ENCODE data around the gene SNRNP40. TPM values are rescaled to one million over a fixed set of nuclear protein-coding genes. Genes with fewer than 3 reads are reported as not detected.

SNRNP40 gene
- total and polyA plus RNA-seq, 2 donors (not counting 1 experiment from before 2014, with no cell fraction given) = 31.7 to 65.6 TPM

GRCh38 chr1:31228986-31229385 lies 67.6 kb downstream of the SNRNP40 start:
- H3K79me2 ChIP-seq (ENCODE audit: control insufficient read depth, insufficient read depth, low read length) = no peaks in the 10 kb centered on the region
- no peak overlapping the region for H3K4me3 Mint-ChIP-seq
- H3K4me1 Mint-ChIP-seq = no peaks in the 10 kb centered on the region
- no peaks in the 10 kb centered on the region for H4K20me1 ChIP-seq (ENCODE audit: control insufficient read depth, insufficient read depth, low read length, poor library complexity, severe bottlenecking)
- DNase-seq (no peak), ATAC-seq (ENCODE audit: low read depth) (no peak)
- peaks cover 3% of the 10 kb centered on the region for H3K27me3 Mint-ChIP-seq
- ChIA-PET POLR2A (no interaction called here), CTCF (no interaction called here)
- H3K27ac ChIP-seq (ENCODE audit: low read length in 2 of 2) = no peak overlapping the region
- no peaks in the 10 kb centered on the region for H3K9me3 ChIP-seq (ENCODE audit: control extremely low read depth in 1 of 3, control insufficient read depth in 2 of 3, insufficient read depth in 1 of 3, low read length in 2 of 3)
- no peak overlapping the region for H3K4me3 ChIP-seq (ENCODE audit: control extremely low read depth in 1 of 5, extremely low read depth in 1 of 5, insufficient read depth in 1 of 5, low read depth in 2 of 5, low read length in 4 of 5)
- H2AFZ ChIP-seq (ENCODE audit: insufficient read depth, low read depth, low read length, poor library complexity, severe bottlenecking) = no peak overlapping the region
- no peak overlapping the region for H3K9ac ChIP-seq (ENCODE audit: low read length)
- H3K36me3 ChIP-seq (replicated peaks in 1 of 2; ENCODE audit: control extremely low read depth in 1 of 2, control insufficient read depth in 1 of 2, extremely low read depth in 1 of 2, insufficient read depth in 2 of 2, low read length in 1 of 2) = no peaks in the 10 kb centered on the region
- TF ChIP-seq EZH2 (IDR thresholded peaks at IDR 0.05; ENCODE audit: borderline replicate concordance, insufficient read depth, low read depth, low read length, poor library complexity, severe bottlenecking) (no peak), CTCF (IDR thresholded peaks at IDR 0.05) (no peak)
- H3K27me3 ChIP-seq (replicated peaks in 1 of 4; ENCODE audit: control extremely low read depth in 1 of 4, control insufficient read depth in 3 of 4, insufficient read depth in 4 of 4, low read length in 3 of 4) = no peaks in the 10 kb centered on the region
- no peaks in the 10 kb centered on the region for H3K4me1 ChIP-seq (ENCODE audit: control insufficient read depth in 2 of 2, insufficient read depth in 2 of 2, low read length in 2 of 2)
- no peaks in the 10 kb centered on the region for H3K9me3 Mint-ChIP-seq (ENCODE audit: insufficient read depth)
- no peak overlapping the region for H3K4me2 ChIP-seq (replicated peaks; ENCODE audit: low read depth, low read length, poor library complexity, severe bottlenecking)
- no peak overlapping the region for H3K27ac Mint-ChIP-seq
- intact Hi-C loops (cut with micrococcal nuclease) = no loop called here

DNA sequence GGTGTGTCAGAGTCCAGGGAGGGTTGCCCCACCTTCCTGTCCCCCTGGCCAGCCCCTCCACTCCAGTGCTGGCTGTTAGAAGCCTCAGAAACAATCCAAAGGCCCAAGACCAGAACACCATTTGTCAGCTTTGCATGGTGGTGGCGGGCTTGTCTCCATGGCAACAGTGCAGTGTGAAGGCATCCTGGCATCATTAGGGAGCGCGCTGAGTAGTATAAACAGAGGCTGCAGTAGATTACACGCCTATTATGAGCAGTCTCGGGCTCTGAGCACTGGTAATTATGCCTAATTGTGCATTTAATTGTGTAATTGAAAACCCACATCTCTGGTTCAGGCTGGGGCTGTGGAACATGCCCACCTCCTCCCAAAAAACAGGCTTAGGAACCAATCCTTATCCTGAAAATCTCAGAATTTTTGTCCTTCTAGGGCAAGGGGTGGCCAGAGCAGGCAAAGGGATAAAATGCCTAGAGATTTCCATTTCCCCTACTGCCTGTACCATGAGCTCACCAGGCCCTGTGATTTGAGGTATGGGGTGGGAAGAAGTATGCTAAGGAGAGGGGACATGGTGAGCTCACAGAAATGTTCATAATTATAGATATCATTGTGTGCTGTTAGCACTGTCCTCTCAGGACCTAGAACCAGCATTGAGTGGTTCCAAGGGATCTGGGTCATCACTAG lies 68.6 kb downstream of the SNRNP40 start:
- H2AFZ ChIP-seq (ENCODE audit: insufficient read depth, low read depth, low read length, poor library complexity, severe bottlenecking) = no peak overlapping the region
- no peaks in the 10 kb centered on the region for H3K79me2 ChIP-seq (ENCODE audit: control insufficient read depth, insufficient read depth, low read length)
- no peak overlapping the region for H3K4me3 ChIP-seq (ENCODE audit: control extremely low read depth in 1 of 5, extremely low read depth in 1 of 5, insufficient read depth in 1 of 5, low read depth in 2 of 5, low read length in 4 of 5)
- TF ChIP-seq CTCF (IDR thresholded peaks at IDR 0.05) (no peak), EZH2 (IDR thresholded peaks at IDR 0.05; ENCODE audit: borderline replicate concordance, insufficient read depth, low read depth, low read length, poor library complexity, severe bottlenecking) (no peak)
- H3K9ac ChIP-seq (ENCODE audit: low read length) = no peak overlapping the region
- ATAC-seq (ENCODE audit: low read depth) (no peak), DNase-seq (no peak)
- intact Hi-C loops (cut with micrococcal nuclease) = no loop called here
- no peaks in the 10 kb centered on the region for H4K20me1 ChIP-seq (ENCODE audit: control insufficient read depth, insufficient read depth, low read length, poor library complexity, severe bottlenecking)
- H3K9me3 ChIP-seq (ENCODE audit: control extremely low read depth in 1 of 3, control insufficient read depth in 2 of 3, insufficient read depth in 1 of 3, low read length in 2 of 3) = no peaks in the 10 kb centered on the region
- H3K27ac ChIP-seq (ENCODE audit: low read length in 2 of 2) = no peak overlapping the region
- no peak overlapping the region for H3K4me3 Mint-ChIP-seq
- peaks cover 2% of the 10 kb centered on the region for H3K27me3 Mint-ChIP-seq
- H3K36me3 ChIP-seq (replicated peaks in 1 of 2; ENCODE audit: control extremely low read depth in 1 of 2, control insufficient read depth in 1 of 2, extremely low read depth in 1 of 2, insufficient read depth in 2 of 2, low read length in 1 of 2) = no peaks in the 10 kb centered on the region
- no peak overlapping the region for H3K4me2 ChIP-seq (replicated peaks; ENCODE audit: low read depth, low read length, poor library complexity, severe bottlenecking)
- no peak overlapping the region for H3K27ac Mint-ChIP-seq
- WGBS (ENCODE audit: insufficient coverage) = 100% methylated on average over 3 of the region's 5 CpGs
- no peaks in the 10 kb centered on the region for H3K27me3 ChIP-seq (replicated peaks in 1 of 4; ENCODE audit: control extremely low read depth in 1 of 4, control insufficient read depth in 3 of 4, insufficient read depth in 4 of 4, low read length in 3 of 4)
- H3K4me1 ChIP-seq (ENCODE audit: control insufficient read depth in 2 of 2, insufficient read depth in 2 of 2, low read length in 2 of 2) = no peaks in the 10 kb centered on the region
- no peaks in the 10 kb centered on the region for H3K4me1 Mint-ChIP-seq
- H3K9me3 Mint-ChIP-seq (ENCODE audit: insufficient read depth) = no peaks in the 10 kb centered on the region
- ChIA-PET POLR2A (no interaction called here), CTCF (no interaction called here)

Measured in B cell (primary cell).